GM12801 (cell line): ENCODE data around the gene CACHD1.

ENCODE experiments used
- TF ChIP-seq, protein P1 (sequence below): IDR thresholded peaks from one replicate; pipeline ENCODE4 v1.5.1; 2011; ENCODE audit warnings: control low read depth; ENCODE audit not compliant: insufficient read length; ENCODE audit errors: extremely low read depth

Gene CACHD1

GRCh38 chr1:64524614-64525013, 54.7 kb downstream of the CACHD1 start:
- TF ChIP-seq, protein P1, sequence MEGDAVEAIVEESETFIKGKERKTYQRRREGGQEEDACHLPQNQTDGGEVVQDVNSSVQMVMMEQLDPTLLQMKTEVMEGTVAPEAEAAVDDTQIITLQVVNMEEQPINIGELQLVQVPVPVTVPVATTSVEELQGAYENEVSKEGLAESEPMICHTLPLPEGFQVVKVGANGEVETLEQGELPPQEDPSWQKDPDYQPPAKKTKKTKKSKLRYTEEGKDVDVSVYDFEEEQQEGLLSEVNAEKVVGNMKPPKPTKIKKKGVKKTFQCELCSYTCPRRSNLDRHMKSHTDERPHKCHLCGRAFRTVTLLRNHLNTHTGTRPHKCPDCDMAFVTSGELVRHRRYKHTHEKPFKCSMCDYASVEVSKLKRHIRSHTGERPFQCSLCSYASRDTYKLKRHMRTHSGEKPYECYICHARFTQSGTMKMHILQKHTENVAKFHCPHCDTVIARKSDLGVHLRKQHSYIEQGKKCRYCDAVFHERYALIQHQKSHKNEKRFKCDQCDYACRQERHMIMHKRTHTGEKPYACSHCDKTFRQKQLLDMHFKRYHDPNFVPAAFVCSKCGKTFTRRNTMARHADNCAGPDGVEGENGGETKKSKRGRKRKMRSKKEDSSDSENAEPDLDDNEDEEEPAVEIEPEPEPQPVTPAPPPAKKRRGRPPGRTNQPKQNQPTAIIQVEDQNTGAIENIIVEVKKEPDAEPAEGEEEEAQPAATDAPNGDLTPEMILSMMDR = no peak

DNA sequence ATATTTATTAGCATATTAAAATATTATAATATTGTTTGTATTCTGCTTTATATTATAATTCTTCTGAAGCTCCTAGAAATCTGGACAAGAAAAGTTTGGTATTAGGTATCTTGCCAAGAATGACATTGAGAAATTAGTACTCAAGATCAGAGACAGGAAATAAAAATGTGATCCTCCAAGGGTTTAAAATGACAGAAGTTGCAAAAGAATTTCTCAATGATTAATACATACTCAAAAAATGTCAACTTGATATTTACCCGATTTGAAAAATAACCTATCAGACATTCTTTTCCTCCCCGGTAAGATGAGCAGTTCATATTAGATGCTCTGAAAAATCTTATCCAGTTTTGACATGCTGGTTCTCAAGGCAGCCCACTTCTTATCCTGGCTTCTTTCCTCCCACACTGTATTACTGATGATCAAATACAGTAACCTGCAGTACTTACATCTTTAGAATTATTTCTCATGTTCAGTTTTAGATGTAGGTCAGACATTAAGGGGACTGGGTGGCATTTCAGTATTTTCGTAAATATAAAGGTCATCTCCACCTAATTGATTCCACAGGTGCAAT, 55.3 kb downstream of the CACHD1 start:
- TF ChIP-seq, protein P1 = no peak

GRCh38 chr1:64526312-64526711, 56.4 kb downstream of the CACHD1 start:
- TF ChIP-seq, protein P1 = no peak

DNA sequence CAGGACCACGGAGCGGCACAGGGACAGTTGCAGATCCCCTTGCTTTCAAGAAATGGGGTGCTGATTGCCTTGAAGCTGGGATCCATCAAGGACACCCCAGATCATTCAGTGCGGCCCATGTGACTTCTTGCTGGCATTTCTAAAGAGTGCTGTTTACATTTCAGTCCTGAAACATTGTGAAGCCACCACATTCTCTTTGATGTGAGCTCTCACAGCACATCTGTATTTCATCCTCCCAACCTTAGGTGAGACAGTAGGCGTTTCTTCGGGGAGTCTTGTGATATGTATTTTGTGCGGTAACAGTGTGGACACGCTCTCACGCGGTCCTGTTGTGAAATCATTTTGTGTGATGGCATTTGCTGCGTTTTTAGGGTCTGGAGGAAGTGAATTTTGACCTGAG, 57.2 kb downstream of the CACHD1 start:
- TF ChIP-seq, protein P1 = no peak

GRCh38 chr1:64527786-64528185, 57.9 kb downstream of the CACHD1 start:
- TF ChIP-seq, protein P1 = no peak

GRCh38 chr1:64530969-64531692, 61.2 kb downstream of the CACHD1 start:
- TF ChIP-seq, protein P1 = no peak

GRCh38 chr1:64532646-64533045, 62.7 kb downstream of the CACHD1 start:
- TF ChIP-seq, protein P1 = no peak
